Choroid plexus epithelial cell (primary cell): Measurements from ENCODE around the gene TBCD.

Experiments used
- DNase-seq: peaks from one replicate; pipeline ENCODE4 v3.0.0-alpha.2; 2010; ENCODE audit warnings: low read depth
- H3K4me3 ChIP-seq: 2 replicates; pipeline ENCODE4 v1.5.1; 2011; ENCODE audit warnings: low read depth, mild to moderate bottlenecking, control low read depth, low read length, moderate library complexity
- TF ChIP-seq, protein P1 (sequence below): conservative IDR thresholded peaks from 2 replicates; pipeline ENCODE4 v1.5.1; 2011; ENCODE audit warnings: low read depth, mild to moderate bottlenecking, control low read depth, inconsistent platforms, low read length, moderate library complexity

The TBCD gene

DNA sequence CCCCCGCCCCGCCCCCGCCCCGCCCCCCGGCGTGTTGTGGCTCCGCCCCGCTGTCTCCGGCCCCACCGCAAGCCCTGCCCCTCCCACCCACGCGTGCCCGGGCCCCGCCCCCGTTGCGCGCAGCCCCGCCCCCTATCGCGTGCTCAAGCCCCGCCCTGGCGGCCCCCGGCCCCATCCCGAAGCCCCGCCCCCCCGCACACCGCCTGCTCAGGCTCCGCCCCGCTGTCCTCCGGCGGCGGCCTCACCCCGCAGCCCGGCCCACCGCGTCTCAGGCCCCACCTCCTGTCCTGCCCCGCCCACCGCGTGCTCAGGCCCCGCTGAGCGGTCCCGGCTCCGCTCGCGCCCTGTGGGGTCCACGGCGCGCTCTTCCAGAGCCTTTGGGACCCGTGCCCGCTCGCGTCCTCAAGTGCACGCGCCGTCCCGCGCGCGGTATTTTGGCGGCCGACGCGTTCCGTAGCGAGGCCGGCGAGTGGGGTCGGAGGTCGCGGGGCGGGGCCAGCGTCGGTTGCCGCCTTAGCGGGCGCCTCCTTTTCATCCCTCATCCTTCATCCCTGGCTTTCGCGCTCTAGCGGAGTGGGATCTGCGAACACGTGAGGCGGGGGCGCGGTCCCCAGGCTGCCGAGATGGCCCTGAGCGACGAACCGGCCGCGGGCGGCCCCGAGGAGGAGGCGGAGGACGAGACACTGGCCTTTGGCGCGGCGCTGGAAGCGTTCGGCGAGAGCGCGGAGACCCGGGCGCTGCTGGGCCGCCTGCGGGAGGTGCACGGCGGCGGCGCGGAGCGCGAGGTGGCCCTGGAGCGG, at the start of gene TBCD:
TBCD (plus strand) TSS at position 495 of the 800 bp plus-strand sequence; CDS start at position 624, 129 bp downstream.
- TF ChIP-seq, protein P1, sequence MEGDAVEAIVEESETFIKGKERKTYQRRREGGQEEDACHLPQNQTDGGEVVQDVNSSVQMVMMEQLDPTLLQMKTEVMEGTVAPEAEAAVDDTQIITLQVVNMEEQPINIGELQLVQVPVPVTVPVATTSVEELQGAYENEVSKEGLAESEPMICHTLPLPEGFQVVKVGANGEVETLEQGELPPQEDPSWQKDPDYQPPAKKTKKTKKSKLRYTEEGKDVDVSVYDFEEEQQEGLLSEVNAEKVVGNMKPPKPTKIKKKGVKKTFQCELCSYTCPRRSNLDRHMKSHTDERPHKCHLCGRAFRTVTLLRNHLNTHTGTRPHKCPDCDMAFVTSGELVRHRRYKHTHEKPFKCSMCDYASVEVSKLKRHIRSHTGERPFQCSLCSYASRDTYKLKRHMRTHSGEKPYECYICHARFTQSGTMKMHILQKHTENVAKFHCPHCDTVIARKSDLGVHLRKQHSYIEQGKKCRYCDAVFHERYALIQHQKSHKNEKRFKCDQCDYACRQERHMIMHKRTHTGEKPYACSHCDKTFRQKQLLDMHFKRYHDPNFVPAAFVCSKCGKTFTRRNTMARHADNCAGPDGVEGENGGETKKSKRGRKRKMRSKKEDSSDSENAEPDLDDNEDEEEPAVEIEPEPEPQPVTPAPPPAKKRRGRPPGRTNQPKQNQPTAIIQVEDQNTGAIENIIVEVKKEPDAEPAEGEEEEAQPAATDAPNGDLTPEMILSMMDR: no peak
- peak within 1 kb of the TSS; percentile 88 for H3K4me3 ChIP-seq
- peak; percentile 92 for DNase-seq

DNA sequence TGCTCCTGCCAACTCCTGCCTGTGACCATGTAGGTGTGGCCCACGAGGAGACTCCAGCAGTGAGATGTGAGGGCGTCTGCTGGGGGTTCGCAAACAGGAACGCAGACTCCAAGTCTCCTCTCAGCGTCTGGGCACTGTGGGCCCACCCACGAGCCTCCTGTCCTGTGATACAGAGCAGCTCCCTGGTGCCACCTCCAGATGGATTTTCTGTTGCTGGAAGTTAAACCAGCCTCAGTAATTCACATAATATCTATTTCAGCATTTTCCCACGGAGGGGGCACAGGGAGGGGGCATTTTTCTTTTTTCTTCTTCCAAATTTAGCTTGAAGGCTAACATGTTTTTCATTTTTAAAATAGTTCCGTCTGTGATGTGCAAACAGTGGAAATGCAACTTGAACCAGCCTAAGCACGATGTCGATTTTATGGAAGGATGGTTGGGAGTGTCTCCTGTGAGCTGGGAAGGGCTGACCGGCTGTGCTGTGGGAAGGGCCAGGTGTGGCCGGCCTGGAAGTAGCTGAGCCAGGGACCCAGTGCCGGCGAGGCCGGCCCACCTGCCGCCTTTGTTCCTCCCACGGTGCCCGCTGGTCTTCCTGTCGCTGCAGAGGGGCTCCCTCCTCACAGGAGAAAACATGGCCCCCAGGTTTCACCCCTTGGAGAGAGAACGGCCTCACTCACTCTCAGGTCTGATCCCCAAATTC, 49.5 kb upstream of the TBCD start:
- TF ChIP-seq, protein P1: no peak
- no peak overlapping the region for H3K4me3 ChIP-seq
- DNase-seq: no peak

DNA sequence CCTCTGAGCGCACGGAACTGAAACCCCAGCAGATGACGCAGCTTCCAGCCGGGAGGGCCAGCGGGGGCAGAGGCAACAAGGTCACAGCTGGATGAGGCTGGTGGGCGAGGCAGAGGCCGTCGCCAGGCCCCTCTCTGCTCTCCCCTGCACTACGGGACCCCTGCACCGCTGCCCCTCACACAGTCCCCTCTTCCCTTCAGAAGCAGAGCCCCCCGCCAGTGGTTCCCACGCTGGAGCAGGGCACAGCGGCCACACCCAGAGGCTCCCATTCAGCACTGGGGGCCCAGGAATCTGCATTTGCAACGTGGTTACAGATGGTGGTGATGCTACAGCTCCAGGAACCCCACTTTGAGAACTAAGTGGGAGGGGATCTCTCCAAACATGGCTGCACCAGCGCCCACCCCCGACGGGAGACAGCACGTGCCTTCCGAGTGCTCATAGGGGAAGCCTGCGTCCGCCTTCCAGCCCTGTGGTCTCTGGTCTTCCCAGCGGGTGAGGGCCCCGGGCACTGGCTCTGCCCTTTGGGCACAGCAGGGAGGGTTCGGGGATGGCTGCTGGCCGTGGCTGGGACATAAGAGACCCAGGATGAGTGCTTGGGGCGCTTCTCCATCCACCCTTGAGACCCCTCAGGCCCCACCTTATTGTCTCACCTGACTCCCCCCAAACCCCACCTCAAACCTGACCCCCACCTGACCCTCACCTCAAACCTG, 48.7 kb upstream of the TBCD start:
- no peak overlapping the region for H3K4me3 ChIP-seq
- DNase-seq: no peak
- TF ChIP-seq, protein P1: no peak

DNA sequence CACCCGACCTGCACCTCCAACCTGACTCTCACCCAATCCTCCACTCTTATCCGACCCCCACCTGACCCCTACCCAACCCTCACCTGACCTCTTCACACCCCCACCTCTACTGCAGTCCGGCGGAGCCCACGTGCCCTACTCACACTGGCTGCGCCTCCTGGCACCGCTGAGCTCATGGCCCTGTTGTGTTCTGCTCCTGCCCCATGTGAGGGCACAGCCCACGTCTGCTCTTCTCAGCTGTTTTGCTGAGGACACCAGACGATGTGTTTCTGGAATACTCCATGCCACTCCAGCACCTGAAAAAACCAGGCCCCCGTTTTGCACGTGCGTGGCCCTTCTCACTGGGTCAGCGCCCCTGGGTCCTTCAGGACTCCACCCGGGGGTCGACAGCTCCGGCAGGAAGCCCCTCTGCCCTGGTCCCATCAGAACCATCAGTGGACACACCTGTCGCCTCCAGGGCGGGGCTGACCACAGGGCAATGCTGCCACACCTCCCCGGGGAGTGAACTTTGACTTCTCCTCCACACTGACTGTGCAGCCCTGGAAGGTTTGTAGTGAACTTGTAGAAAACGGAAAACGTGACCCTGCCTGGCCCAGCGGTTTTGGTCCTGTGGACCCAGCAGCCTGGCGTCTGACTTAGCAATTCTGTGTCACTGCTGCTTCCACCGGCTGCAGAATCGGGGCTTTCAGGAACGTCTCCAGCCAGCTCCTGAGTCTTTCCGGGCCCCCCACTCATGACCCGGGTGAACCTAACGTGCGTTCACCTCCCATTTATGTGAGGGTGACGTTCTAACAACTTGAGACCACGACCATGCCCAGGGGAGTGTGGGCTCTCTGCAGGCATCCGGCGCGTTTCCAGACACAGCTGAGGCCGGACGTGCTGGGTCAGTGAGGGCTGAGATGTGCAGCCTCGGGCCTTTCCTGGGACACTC, 47.7 kb upstream of the TBCD start:
- TF ChIP-seq, protein P1: no peak
- no peak overlapping the region for H3K4me3 ChIP-seq

DNA sequence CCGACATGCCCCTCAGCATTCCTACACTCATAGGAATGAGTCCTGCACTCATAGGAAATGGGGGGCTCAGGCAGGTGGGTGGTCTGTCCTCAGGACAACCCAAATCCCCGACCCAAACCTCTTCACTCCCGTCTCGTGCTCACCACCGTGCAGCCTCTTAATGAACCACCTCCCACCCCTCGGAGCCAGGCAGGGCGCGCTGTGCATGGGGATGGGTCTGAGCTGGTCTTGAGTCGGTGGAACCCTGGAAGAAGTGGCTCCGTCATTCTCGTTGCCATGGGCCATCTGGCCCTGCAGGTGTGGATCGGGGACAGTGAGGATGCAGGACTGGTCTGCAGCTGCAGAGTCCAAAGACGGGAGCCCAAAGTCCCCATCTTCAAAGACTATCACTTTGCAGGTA, 47.0 kb upstream of the TBCD start:
- DNase-seq: no peak

More for the DNA sequence above, 47.7 kb upstream of the TBCD start:
- no peak for DNase-seq

More for the DNA sequence above, 47.0 kb upstream of the TBCD start:
- no peak overlapping the region for H3K4me3 ChIP-seq
- TF ChIP-seq, protein P1: no peak
